Ovary (tissue), 3 donors: ENCODE measurements around the gene TRIO.

Experiments
- CTCF ChIP-seq, 3 donors: fragments of 450-650 bp in 2 of 3; fragments of 200-600 bp in 1 of 3; IDR thresholded peaks; one replicate each; pipeline versions ENCODE4 v1.5.1 to v1.8.0; 2016 to 2022; ENCODE audit warnings: antibody characterized with exemption in 3 of 3, mild to moderate bottlenecking in 1 of 3
- EP300 ChIP-seq: sonication (generic); formaldehyde crosslinking; IDR thresholded peaks from one replicate; pipeline ENCODE4 v1.6.1; 2017; ENCODE audit warnings: antibody characterized with exemption
- POLR2A ChIP-seq: fragments of 450-650 bp; IDR thresholded peaks from one replicate; pipeline ENCODE4 v1.6.1; 2017; ENCODE audit warnings: antibody characterized with exemption, mild to moderate bottlenecking, moderate library complexity
- donor health status: DM: no; HTN: no; CAD: no.

DNA sequence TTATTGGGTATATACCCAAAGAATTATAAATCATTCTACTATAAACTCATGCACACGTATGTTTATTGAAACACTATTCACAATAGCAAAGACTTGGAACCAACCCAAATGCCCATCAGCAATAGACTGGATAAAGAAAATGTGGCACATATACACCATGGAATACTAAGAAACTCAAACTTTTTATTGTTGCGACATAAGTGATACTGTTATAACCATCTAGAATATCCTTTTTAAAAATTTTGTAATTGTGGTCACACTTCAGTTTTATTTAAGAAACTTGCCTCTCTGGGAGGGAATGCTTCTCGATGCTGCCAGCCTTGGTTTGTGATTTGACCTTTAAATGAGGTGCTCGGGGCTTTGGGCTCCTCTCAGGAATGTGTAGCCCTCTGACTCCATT is 237.6 kb downstream of the TRIO start:
- no peak for TF ChIP-seq CTCF (IDR thresholded peaks at IDR 0.05)
- no peak for TF ChIP-seq POLR2A
- TF ChIP-seq EP300 = no peak
